GM23338 (cell line): ENCODE measurements around the gene ETV6. TPM values are rescaled to one million over a fixed set of nuclear protein-coding genes. Genes with fewer than 3 reads are reported as not detected.

Experiments
- ATAC-seq: fragments of 200-7000 bp; cut with Tn5 transposase; 3 replicates; pipeline ENCODE4 v1.9.1; 2020
- DNase-seq: peaks from one replicate; pipeline ENCODE4 v3.0.0-alpha.2; 2015; ENCODE audit warnings: low spot score
- H2AFZ ChIP-seq: fragments of 200-600 bp; sonication (generic); 2 replicates; pipeline ENCODE4 v1.8.0; 2016; ENCODE audit warnings: antibody characterized with exemption, mild to moderate bottlenecking, moderate library complexity
- H3F3A ChIP-seq: fragments of 200-600 bp; sonication (generic); replicated peaks from 2 replicates; pipeline ENCODE4 v1.8.0; 2017; ENCODE audit warnings: antibody characterized with exemption, mixed run types, low read depth
- H3K27ac ChIP-seq: fragments of 200-600 bp; sonication (generic); 2 replicates; pipeline ENCODE4 v1.6.1; 2016; ENCODE audit warnings: low read depth
- H3K27me3 ChIP-seq: fragments of 200-600 bp; sonication (generic); 2 replicates; pipeline ENCODE4 v1.8.0; 2016; ENCODE audit warnings: mild to moderate bottlenecking, mixed run types, moderate library complexity; ENCODE audit not compliant: insufficient read depth
- H3K36me3 ChIP-seq: fragments of 200-600 bp; sonication (generic); 2 replicates; pipeline ENCODE4 v1.8.0; 2016; ENCODE audit warnings: mild to moderate bottlenecking; ENCODE audit not compliant: insufficient read depth
- H3K4me1 ChIP-seq: fragments of 200-600 bp; sonication (generic); 2 replicates; pipeline ENCODE4 v1.8.0; 2016; ENCODE audit warnings: mild to moderate bottlenecking, moderate library complexity; ENCODE audit not compliant: insufficient read depth
- H3K4me2 ChIP-seq: fragments of 200-600 bp; sonication (generic); 2 replicates; pipeline ENCODE4 v1.7.1; 2017; ENCODE audit warnings: mixed run types
- H3K4me3 ChIP-seq: fragments of 200-600 bp; sonication (generic); 2 replicates; pipeline ENCODE4 v1.6.1; 2016; ENCODE audit warnings: mixed run types
- H3K79me2 ChIP-seq: fragments of 200-600 bp; sonication (generic); replicated peaks from 2 replicates; pipeline ENCODE4 v1.8.0; 2017; ENCODE audit warnings: mild to moderate bottlenecking; ENCODE audit not compliant: insufficient read depth
- H3K9me2 ChIP-seq: fragments of 200-600 bp; sonication (generic); 2 replicates; pipeline ENCODE4 v1.8.0; 2017; ENCODE audit not compliant: insufficient read depth
- H4K20me1 ChIP-seq: fragments of 200-600 bp; sonication (generic); replicated peaks from 2 replicates; pipeline ENCODE4 v1.8.0; 2017; ENCODE audit warnings: mild to moderate bottlenecking; ENCODE audit not compliant: insufficient read depth
- H3K27ac Mint-ChIP-seq: 2 replicates; pipeline ENCODE4 v1.8.0; 2020; ENCODE audit warnings: inconsistent platforms, mild to moderate bottlenecking, moderate library complexity, mixed read lengths
- H3K27me3 Mint-ChIP-seq: 3 replicates; pipeline ENCODE4 v1.8.0; 2022; ENCODE audit warnings: low read depth, mild to moderate bottlenecking, moderate library complexity, mixed read lengths, inconsistent platforms; ENCODE audit not compliant: insufficient read depth, poor library complexity
- H3K36me3 Mint-ChIP-seq: 3 replicates; pipeline ENCODE4 v1.8.0; 2021; ENCODE audit warnings: low read depth, mild to moderate bottlenecking, inconsistent platforms, moderate library complexity, mixed read lengths
- H3K4me1 Mint-ChIP-seq: 3 replicates; pipeline ENCODE4 v1.8.0; 2020; ENCODE audit warnings: mild to moderate bottlenecking, inconsistent platforms, mixed read lengths
- H3K4me3 Mint-ChIP-seq: 3 replicates; pipeline ENCODE4 v1.8.0; 2021; ENCODE audit warnings: moderate library complexity, mild to moderate bottlenecking, inconsistent platforms, mixed read lengths
- H3K9me3 Mint-ChIP-seq: 3 replicates; pipeline ENCODE4 v1.8.0; 2020; ENCODE audit warnings: moderate library complexity, mild to moderate bottlenecking, inconsistent platforms, mixed read lengths
- CREB1 ChIP-seq: fragments of 250-450 bp; sonication (Bioruptor Pico); IDR thresholded peaks from 2 replicates; pipeline ENCODE4 v1.5.0; 2020; ENCODE audit warnings: low read depth, mild to moderate bottlenecking, moderate library complexity
- CTCF ChIP-seq, 2 experiments: fragments of 200-600 bp in 1 of 2; sonication (generic) in 1 of 2; conservative IDR thresholded peaks; 2 replicates each; pipeline versions ENCODE4 v1.5.1 to v1.6.1; 2016 to 2017; ENCODE audit warnings: antibody characterized with exemption in 2 of 2, low read depth in 2 of 2, mild to moderate bottlenecking in 2 of 2, moderate library complexity in 1 of 2
- EZH2 ChIP-seq: fragments of 200-600 bp; sonication (generic); IDR thresholded peaks from one replicate; pipeline ENCODE4 v1.8.0; 2017; ENCODE audit warnings: antibody characterized with exemption, mild to moderate bottlenecking, low read depth; ENCODE audit not compliant: unreplicated experiment
- EZH2phosphoT487 ChIP-seq: fragments of 200-600 bp; sonication (generic); IDR thresholded peaks from one replicate; pipeline ENCODE4 v1.8.1; 2018; ENCODE audit warnings: antibody characterized with exemption; ENCODE audit not compliant: unreplicated experiment
- NANOG ChIP-seq: IDR thresholded peaks from 2 replicates; pipeline ENCODE4 v1.6.1; 2016; ENCODE audit warnings: antibody characterized with exemption, borderline replicate concordance
- POLR2AphosphoS5 ChIP-seq: IDR thresholded peaks from 2 replicates; pipeline ENCODE4 v1.6.1; 2016; ENCODE audit warnings: antibody characterized with exemption, low read depth
- ZNF114 ChIP-seq: fragments of 250-450 bp; sonication (Bioruptor Pico); IDR thresholded peaks from 2 replicates; pipeline ENCODE4 v1.5.0; 2020; ENCODE audit warnings: mild to moderate bottlenecking, moderate library complexity
- ZNF331 ChIP-seq: fragments of 250-450 bp; sonication (Bioruptor Pico); IDR thresholded peaks from 2 replicates; pipeline ENCODE4 v1.5.0; 2020; ENCODE audit warnings: low read depth, mild to moderate bottlenecking, moderate library complexity
- ZNF462 ChIP-seq: fragments of 250-450 bp; sonication (Bioruptor Pico); IDR thresholded peaks from 2 replicates; pipeline ENCODE4 v1.5.0; 2020; ENCODE audit warnings: mild to moderate bottlenecking, moderate library complexity
- polyA plus RNA-seq: library from polyadenylated mRNA; unstranded; fragments of >200 nt; fragmentation: Nextera tagmentation; extraction: Ambion mirVana; gene quantifications from 2 replicates; pipeline ENCODE4 v1.2.1, GENCODE V29; 2016
- total RNA-seq: library from RNA; depleted of rRNA; stranded (reverse); fragments of >200 nt; shearing (Covaris generic); gene quantifications from 2 replicates; pipeline ENCODE4 v1.2.3, GENCODE V29; 2014

Gene ETV6
- total and polyA plus RNA-seq, 2 experiments from 2014 or later: 7.5 to 15.1 TPM

- TF ChIP-seq ZNF462 (CRISPR knock-in tag): no peak
- no peak for TF ChIP-seq EZH2phosphoT487
- TF ChIP-seq NANOG: no peak
- no peak for TF ChIP-seq ZNF331 (CRISPR knock-in tag)
- TF ChIP-seq POLR2AphosphoS5: no peak
- no peak for TF ChIP-seq ZNF114 (CRISPR knock-in tag)
- TF ChIP-seq EZH2: no peak
- TF ChIP-seq CTCF (conservative IDR thresholded peaks at IDR 0.05; ENCODE audit: low read depth in 2 of 2): no peak
Observed at GRCh38 chr12:11656550-11656949, 7.1 kb downstream of the ETV6 start (continued).

- TF ChIP-seq ZNF114 (CRISPR knock-in tag): no peak
- no peak for TF ChIP-seq EZH2
- TF ChIP-seq CREB1 (CRISPR knock-in tag): no peak
- TF ChIP-seq CTCF (conservative IDR thresholded peaks at IDR 0.05; ENCODE audit: low read depth in 2 of 2): no peak
- Histone ChIP-seq H2AFZ (no peak overlapping the region), H3K9me2 (no peaks in the 10 kb centered on the region), H3F3A (no peaks in the 10 kb centered on the region; the same call in 1 of the 2 replicates), H3K27me3 (no peaks in the 10 kb centered on the region), H3K79me2 (peaks cover 85% of the 10 kb centered on the region), H3K4me1 (peaks cover 38% of the 10 kb centered on the region), H3K4me2 (peak overlapping the region; percentile 2; the same call in 1 of the 2 replicates), H3K27ac (no peak overlapping the region), H4K20me1 (0 out of 2 replicates have a peak, but pooled peaks cover 3% of the 10 kb centered on the region), H3K4me3 (no peak overlapping the region), H3K36me3 (no peaks in the 10 kb centered on the region)
- Mint-ChIP-seq H3K27me3 (peaks cover 5% of the 10 kb centered on the region), H3K4me1 (peaks cover 59% of the 10 kb centered on the region), H3K9me3 (no peaks in the 10 kb centered on the region), H3K27ac (no peak overlapping the region), H3K4me3 (no peak overlapping the region), H3K36me3 (peaks cover 5% of the 10 kb centered on the region; the same call in 1 of the 3 replicates)
- ATAC-seq: no peak
- no peak for DNase-seq
Observed at GRCh38 chr12:11657511-11657910, 8.0 kb downstream of the ETV6 start.
